MM.1S (cell line): ENCODE results near the gene KRTAP9-6.

Experiments used
- EZH2 ChIP-seq: fragments of 300-600 bp; sonication (generic); optimal IDR thresholded peaks from 2 replicates; pipeline ENCODE3; 2017; ENCODE audit warnings: low read depth, mild to moderate bottlenecking, antibody characterized with exemption, low read length, mixed read lengths
- EZH2phosphoT487 ChIP-seq: fragments of 300-600 bp; sonication (generic); IDR thresholded peaks from 2 replicates; pipeline ENCODE4 v1.6.1; 2018; ENCODE audit warnings: antibody characterized with exemption, low read length
- TF ChIP-seq, protein P1 (sequence below): fragments of 300-600 bp; sonication (generic); IDR thresholded peaks from 2 replicates; pipeline ENCODE4 v1.5.1; 2016; ENCODE audit warnings: antibody characterized with exemption, low read length, mixed read lengths

DNA sequence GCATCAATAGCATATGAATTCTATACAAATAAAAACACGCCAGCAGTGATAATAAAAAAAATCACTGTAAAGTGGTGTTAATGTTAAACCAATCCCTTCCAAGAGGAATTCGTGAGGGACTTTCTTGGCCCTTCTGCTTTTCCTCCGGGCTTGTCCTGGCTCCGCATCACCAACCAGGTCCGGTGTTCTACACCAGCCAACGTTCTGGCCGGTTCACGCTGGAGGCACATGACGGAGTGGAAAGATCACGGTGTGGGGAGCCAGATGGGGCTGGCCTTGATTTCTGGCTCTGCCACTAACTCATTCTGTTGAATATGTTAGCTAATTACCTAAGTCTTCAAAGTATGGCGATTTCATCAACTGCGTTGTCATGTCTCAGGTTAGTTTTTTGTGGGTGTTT lies 38.9 kb downstream of the KRTAP9-6 start:
- no peak for TF ChIP-seq EZH2phosphoT487
- TF ChIP-seq, protein P1, sequence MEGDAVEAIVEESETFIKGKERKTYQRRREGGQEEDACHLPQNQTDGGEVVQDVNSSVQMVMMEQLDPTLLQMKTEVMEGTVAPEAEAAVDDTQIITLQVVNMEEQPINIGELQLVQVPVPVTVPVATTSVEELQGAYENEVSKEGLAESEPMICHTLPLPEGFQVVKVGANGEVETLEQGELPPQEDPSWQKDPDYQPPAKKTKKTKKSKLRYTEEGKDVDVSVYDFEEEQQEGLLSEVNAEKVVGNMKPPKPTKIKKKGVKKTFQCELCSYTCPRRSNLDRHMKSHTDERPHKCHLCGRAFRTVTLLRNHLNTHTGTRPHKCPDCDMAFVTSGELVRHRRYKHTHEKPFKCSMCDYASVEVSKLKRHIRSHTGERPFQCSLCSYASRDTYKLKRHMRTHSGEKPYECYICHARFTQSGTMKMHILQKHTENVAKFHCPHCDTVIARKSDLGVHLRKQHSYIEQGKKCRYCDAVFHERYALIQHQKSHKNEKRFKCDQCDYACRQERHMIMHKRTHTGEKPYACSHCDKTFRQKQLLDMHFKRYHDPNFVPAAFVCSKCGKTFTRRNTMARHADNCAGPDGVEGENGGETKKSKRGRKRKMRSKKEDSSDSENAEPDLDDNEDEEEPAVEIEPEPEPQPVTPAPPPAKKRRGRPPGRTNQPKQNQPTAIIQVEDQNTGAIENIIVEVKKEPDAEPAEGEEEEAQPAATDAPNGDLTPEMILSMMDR, result no peak
- TF ChIP-seq EZH2, result no peak
